Gastroesophageal sphincter (tissue), 2 donors: ENCODE measurements around the gene FRZB.

Source experiments
- EP300 ChIP-seq: sonication (generic); formaldehyde crosslinking; IDR thresholded peaks from one replicate; pipeline ENCODE4 v1.6.1; 2017; ENCODE audit warnings: antibody characterized with exemption, mild to moderate bottlenecking
- POLR2AphosphoS5 ChIP-seq: sonication (generic); formaldehyde crosslinking; IDR thresholded peaks from one replicate; pipeline ENCODE4 v1.6.1; 2017; ENCODE audit warnings: antibody characterized with exemption

DNA sequence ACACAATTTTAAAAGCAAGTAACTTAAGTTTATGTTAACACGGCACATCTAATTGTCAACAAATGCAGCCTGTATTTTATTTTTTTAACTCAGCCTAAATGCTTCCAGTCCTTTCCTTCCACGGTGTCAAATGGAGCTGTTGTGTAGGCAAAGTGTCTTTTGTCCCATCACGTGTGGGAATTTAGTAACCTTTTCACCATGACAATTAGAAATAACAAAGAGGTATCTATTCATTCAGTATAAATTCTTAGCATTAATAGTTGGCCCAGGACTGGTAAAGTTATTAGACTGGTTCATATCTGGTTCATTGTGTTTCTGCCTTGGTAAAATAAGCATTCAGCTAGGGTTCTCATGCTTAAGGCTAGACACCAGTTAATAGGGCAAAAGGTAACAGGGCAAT is 47.9 kb downstream of the FRZB start:
- TF ChIP-seq EP300, result no peak
- no peak for TF ChIP-seq POLR2AphosphoS5
